WTC11 (cell line): ENCODE data around the gene PRRC2B.

Experiments
- CBFB ChIP-seq: sonication (generic); formaldehyde crosslinking; IDR thresholded peaks from 2 replicates; pipeline ENCODE4 v1.8.1; 2022; ENCODE audit warnings: mild to moderate bottlenecking, low read depth, missing genetic modification reagents
- CTCF ChIP-seq: fragments of 200-600 bp; IDR thresholded peaks from 2 replicates; pipeline ENCODE4 v1.8.0; 2022; ENCODE audit warnings: antibody characterized with exemption
- E2F1 ChIP-seq: sonication (generic); formaldehyde crosslinking; IDR thresholded peaks from 2 replicates; pipeline ENCODE4 v1.8.0; 2022; ENCODE audit warnings: mild to moderate bottlenecking, missing genetic modification reagents
- KAT7 ChIP-seq: sonication (generic); formaldehyde crosslinking; IDR thresholded peaks from 2 replicates; pipeline ENCODE4 v1.8.1; 2023; ENCODE audit warnings: missing genetic modification reagents, mild to moderate bottlenecking, borderline replicate concordance
- MYBL2 ChIP-seq: sonication (generic); formaldehyde crosslinking; IDR thresholded peaks from 2 replicates; pipeline ENCODE4 v1.8.1; 2023; ENCODE audit warnings: mild to moderate bottlenecking, moderate library complexity, missing genetic modification reagents
- PRDM15 ChIP-seq: sonication (generic); formaldehyde crosslinking; IDR thresholded peaks from 2 replicates; pipeline ENCODE4 v1.8.0; 2022; ENCODE audit warnings: missing genetic modification reagents
- USF1 ChIP-seq: sonication (generic); formaldehyde crosslinking; IDR thresholded peaks from 2 replicates; pipeline ENCODE4 v1.8.0; 2022; ENCODE audit warnings: mild to moderate bottlenecking, missing genetic modification reagents
- ZNF317 ChIP-seq: sonication (generic); formaldehyde crosslinking; IDR thresholded peaks from 2 replicates; pipeline ENCODE4 v1.8.1; 2023; ENCODE audit warnings: low read depth, mild to moderate bottlenecking, moderate library complexity, missing genetic modification reagents, borderline replicate concordance

- TF ChIP-seq MYBL2 (CRISPR knock-in tag) (no peak), CTCF (no peak), KAT7 (CRISPR knock-in tag) (no peak), USF1 (CRISPR knock-in tag) (no peak), E2F1 (CRISPR knock-in tag) (no peak), CBFB (CRISPR knock-in tag) (no peak), ZNF317 (CRISPR knock-in tag) (no peak), PRDM15 (no peak)
Measured at GRCh38 chr9:131365546-131365945, 28.3 kb upstream of the PRRC2B start.
